IMR-90 (cell line): ENCODE results near the gene PUM2. TPM values are rescaled to one million over a fixed set of nuclear protein-coding genes. Genes with fewer than 3 reads are reported as not detected.
"Not testable (repeated sequence)": the region's sequence is repeated elsewhere in the genome, so short reads cannot be mapped to it uniquely, and the experiment has no call there.

Source experiments
- ATAC-seq: fragments of 200-7000 bp; cut with Tn5 transposase; 2 replicates; pipeline ENCODE4 v1.9.1; 2020; ENCODE audit warnings: low read depth, mild to moderate bottlenecking, moderate library complexity
- BruUV-seq: library from RNA; stranded (reverse); fragments of 400-500 nt; replicated peaks from 2 replicates; lab custom pipeline; 2021; lab: Mats Ljungman, UMichigan
- CTCF ChIA-PET: fragments of 300-600 bp; formaldehyde crosslinking; extraction: SDS; loops from one replicate; lab custom pipeline; 2021; ENCODE audit warnings: antibody characterized with exemption; lab: Yijun Ruan, JAX
- POLR2A ChIA-PET: fragments of 300-600 bp; sonication (Branson Sonifier 250); formaldehyde crosslinking; loops from one replicate; lab custom pipeline; 2022; ENCODE audit warnings: antibody characterized with exemption; ENCODE audit not compliant: unreplicated experiment; lab: Charles Lee
- DNase-seq: peaks from one replicate; pipeline ENCODE4 v3.0.0; 2013
- H2AFZ ChIP-seq: replicated peaks from 2 replicates; pipeline ENCODE3; 2013; ENCODE audit warnings: low read length, mild to moderate bottlenecking; ENCODE audit not compliant: poor library complexity
- H2AK5ac ChIP-seq: 2 replicates; pipeline ENCODE4 v1.6.1; 2013; ENCODE audit warnings: low read depth, low read length, inconsistent platforms
- H2AK9ac ChIP-seq: replicated peaks from 2 replicates; pipeline ENCODE3; 2013; ENCODE audit warnings: mild to moderate bottlenecking, low read depth, low read length, moderate library complexity; ENCODE audit not compliant: poor library complexity
- H2BK120ac ChIP-seq: 2 replicates; pipeline ENCODE4 v1.6.1; 2013; ENCODE audit warnings: low read depth, low read length, inconsistent platforms
- H2BK15ac ChIP-seq: 3 replicates; pipeline ENCODE4 v1.6.1; 2013; ENCODE audit warnings: low read depth, low read length, inconsistent platforms
- H2BK20ac ChIP-seq: 2 replicates; pipeline ENCODE4 v1.6.1; 2013; ENCODE audit warnings: low read depth, mild to moderate bottlenecking, inconsistent platforms, low read length, moderate library complexity
- H2BK5ac ChIP-seq: 2 replicates; pipeline ENCODE4 v1.6.1; 2013; ENCODE audit warnings: mild to moderate bottlenecking, low read depth, low read length, inconsistent platforms; ENCODE audit not compliant: poor library complexity, severe bottlenecking
- H3K14ac ChIP-seq: replicated peaks from 2 replicates; pipeline ENCODE4 v1.6.1; 2013; ENCODE audit warnings: low read depth, low read length, inconsistent platforms
- H3K18ac ChIP-seq: 2 replicates; pipeline ENCODE4 v1.6.1; 2013; ENCODE audit warnings: low read depth, low read length, control low read depth
- H3K23ac ChIP-seq: 2 replicates; pipeline ENCODE4 v1.6.1; 2013; ENCODE audit warnings: low read depth, low read length, inconsistent platforms
- H3K27ac ChIP-seq: 2 replicates; pipeline ENCODE4 v1.5.1; 2013; ENCODE audit warnings: mild to moderate bottlenecking, control low read depth, low read length; ENCODE audit not compliant: insufficient read depth
- H3K27me3 ChIP-seq: 2 replicates; pipeline ENCODE4 v1.6.1; 2013; ENCODE audit warnings: low read length; ENCODE audit not compliant: control insufficient read depth, insufficient read depth
- H3K36me3 ChIP-seq: 2 replicates; pipeline ENCODE4 v1.6.1; 2013; ENCODE audit warnings: low read length, mixed read lengths; ENCODE audit not compliant: control insufficient read depth, insufficient read depth
- H3K4ac ChIP-seq: 2 replicates; pipeline ENCODE4 v1.6.1; 2013; ENCODE audit warnings: low read depth, low read length, inconsistent platforms
- H3K4me1 ChIP-seq: 2 replicates; pipeline ENCODE4 v1.6.1; 2013; ENCODE audit warnings: low read length, mixed read lengths; ENCODE audit not compliant: control insufficient read depth, insufficient read depth
- H3K4me2 ChIP-seq: 2 replicates; pipeline ENCODE4 v1.6.1; 2013; ENCODE audit warnings: low read depth, mild to moderate bottlenecking, control low read depth, low read length, moderate library complexity
- H3K4me3 ChIP-seq: 2 replicates; pipeline ENCODE4 v1.5.1; 2013; ENCODE audit warnings: low read depth, mild to moderate bottlenecking, control low read depth, low read length, moderate library complexity; ENCODE audit not compliant: insufficient read depth
- H3K56ac ChIP-seq: 2 replicates; pipeline ENCODE4 v1.6.1; 2013; ENCODE audit warnings: low read length, inconsistent platforms; ENCODE audit not compliant: insufficient read depth; ENCODE audit errors: extremely low read depth
- H3K79me1 ChIP-seq, 2 experiments: 2 replicates each; pipeline ENCODE4 v1.6.1; 2013; ENCODE audit warnings: low read length in 2 of 2, inconsistent platforms in 1 of 2, low read depth in 1 of 2
- H3K9ac ChIP-seq: 2 replicates; pipeline ENCODE4 v1.6.1; 2013; ENCODE audit warnings: low read depth, low read length, control low read depth
- H3K9me1 ChIP-seq: 2 replicates; pipeline ENCODE4 v1.6.1; 2013; ENCODE audit warnings: low read length, inconsistent platforms; ENCODE audit not compliant: insufficient read depth
- H3K9me3 ChIP-seq: 2 replicates; pipeline ENCODE4 v1.6.1; 2013; ENCODE audit warnings: low read length; ENCODE audit not compliant: control insufficient read depth, insufficient read depth
- H4K20me1 ChIP-seq: 2 replicates; pipeline ENCODE4 v1.6.1; 2013; ENCODE audit warnings: low read length, inconsistent platforms; ENCODE audit not compliant: insufficient read depth
- H4K5ac ChIP-seq: 2 replicates; pipeline ENCODE4 v1.6.1; 2013; ENCODE audit warnings: mild to moderate bottlenecking, low read depth, low read length, control low read depth
- H4K8ac ChIP-seq, 2 experiments: 2 replicates each; pipeline ENCODE4 v1.6.1; 2013; ENCODE audit warnings: low read depth in 2 of 2, low read length in 2 of 2, control low read depth in 1 of 2, inconsistent platforms in 1 of 2
- H4K91ac ChIP-seq: 2 replicates; pipeline ENCODE4 v1.6.1; 2013; ENCODE audit warnings: low read depth, low read length, inconsistent platforms; ENCODE audit not compliant: insufficient read depth
- CEBPB ChIP-seq: IDR thresholded peaks from 2 replicates; pipeline ENCODE4 v1.6.1; 2012; ENCODE audit warnings: low read depth, low read length, improper control_type of control experiment
- CHD1 ChIP-seq: IDR thresholded peaks from 2 replicates; pipeline ENCODE4 v1.6.1; 2012; ENCODE audit warnings: low read depth, low read length, improper control_type of control experiment
- MAFK ChIP-seq: IDR thresholded peaks from 2 replicates; pipeline ENCODE4 v1.6.1; 2012; ENCODE audit warnings: low read depth, low read length, improper control_type of control experiment
- RFX5 ChIP-seq: IDR thresholded peaks from 2 replicates; pipeline ENCODE4 v1.8.0; 2012; ENCODE audit warnings: low read depth, mild to moderate bottlenecking, low read length, moderate library complexity
- SMC3 ChIP-seq: fragments of 150-350 bp; IDR thresholded peaks from 2 replicates; pipeline ENCODE4 v1.6.1; 2016; ENCODE audit warnings: low read depth, mild to moderate bottlenecking, antibody characterized with exemption, low read length, moderate library complexity
- WGBS, 2 experiments: methylation state at CpG; one replicate each; pipeline versions ENCODE4 v1.1.5 to v1.1.7; 2013; ENCODE audit warnings: missing lambda C conversion rate in 2 of 2; ENCODE audit not compliant: insufficient read length in 1 of 2; ENCODE audit errors: extremely low coverage in 2 of 2; 5-methylcytosine and 5-hydroxymethylcytosine counted together
- dilution Hi-C: fragments of 300-500 bp; cut with HindIII; formaldehyde crosslinking; loops from one replicate; pipeline ENCODE4 v1.14.3; 2018; ENCODE audit warnings: low sequenced_read_pairs; ENCODE audit not compliant: unreplicated experiment
- in situ Hi-C: fragments of 300-500 bp; cut with MboI; formaldehyde crosslinking; loops from 3 replicates; pipeline ENCODE4 v1.14.3; 2019; ENCODE audit warnings: low sequenced_read_pairs, inconsistent platforms, mixed read lengths
- intact Hi-C: fragments of 100-400 bp; cut with micrococcal nuclease; formaldehyde crosslinking; loops from 2 replicates; pipeline ENCODE4 v1.10.0; 2022
- polyA plus RNA-seq, 3 experiments: library from polyadenylated mRNA; depleted of rRNA; stranded (reverse); fragments of >200 nt; gene quantifications; 2 replicates each; pipeline ENCODE4 v1.2.3, GENCODE V29; 2012; ENCODE audit warnings: low replicate concordance in 1 of 3
- total RNA-seq: library from RNA; depleted of rRNA; stranded (reverse); fragments of >200 nt; gene quantifications from 2 replicates; pipeline ENCODE4 v1.2.3, GENCODE V29; 2012
- TF ChIP-seq, protein P1 (sequence below): fragments of 150-350 bp; IDR thresholded peaks from 2 replicates; pipeline ENCODE4 v1.6.1; 2017; ENCODE audit warnings: mild to moderate bottlenecking, antibody characterized with exemption, low read length, low read depth

Gene PUM2
- total and polyA plus RNA-seq, 2 of the 4 experiments (the other 2 are of a cell fraction), result 18.8 to 38.4 TPM

GRCh38 chr2:20273042-20273441, 77.6 kb downstream of the PUM2 start:
- Histone ChIP-seq H4K8ac (no peak overlapping the region), H2AK5ac (no peak overlapping the region), H3K9me1 (no peaks in the 10 kb centered on the region; the same call in 1 of the 2 replicates), H4K91ac (no peak overlapping the region), H3K9ac (no peak overlapping the region), H3K56ac (no peak overlapping the region), H2BK20ac (no peak overlapping the region), H3K4me2 (no peak overlapping the region), H2BK120ac (no peak overlapping the region), H3K23ac (no peak overlapping the region), H3K14ac (no peak overlapping the region), H3K4ac (no peak overlapping the region), H3K18ac (no peak overlapping the region), H2AFZ (no peak overlapping the region), H3K4me1 (no peaks in the 10 kb centered on the region), H3K4me3 (no peak overlapping the region), H2BK15ac (no peak overlapping the region), H2AK9ac (no peak overlapping the region), H3K36me3 (peaks cover 4% of the 10 kb centered on the region), H3K27me3 (no peaks in the 10 kb centered on the region), H3K79me1 (peaks cover 17 to 20% of the 10 kb centered on the region in 2 experiments; a peak in 3 of 4 replicates), H4K20me1 (no peaks in the 10 kb centered on the region), H3K27ac (no peak overlapping the region), H4K5ac (no peak overlapping the region), H3K9me3 (no peaks in the 10 kb centered on the region), H2BK5ac (no peak overlapping the region)
- no peak for TF ChIP-seq CHD1
- no peak for TF ChIP-seq RFX5
- TF ChIP-seq CEBPB, result no peak
- TF ChIP-seq SMC3, result no peak
- TF ChIP-seq MAFK, result peak; percentile 95
- TF ChIP-seq, protein P1, sequence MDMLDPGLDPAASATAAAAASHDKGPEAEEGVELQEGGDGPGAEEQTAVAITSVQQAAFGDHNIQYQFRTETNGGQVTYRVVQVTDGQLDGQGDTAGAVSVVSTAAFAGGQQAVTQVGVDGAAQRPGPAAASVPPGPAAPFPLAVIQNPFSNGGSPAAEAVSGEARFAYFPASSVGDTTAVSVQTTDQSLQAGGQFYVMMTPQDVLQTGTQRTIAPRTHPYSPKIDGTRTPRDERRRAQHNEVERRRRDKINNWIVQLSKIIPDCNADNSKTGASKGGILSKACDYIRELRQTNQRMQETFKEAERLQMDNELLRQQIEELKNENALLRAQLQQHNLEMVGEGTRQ, result no peak
- intact Hi-C loops, result no loop called here
- DNase-seq, result no peak
- 94% methylated on average over 3 of the region's 4 CpGs; no CpG with 5 or more reads in 1 of the 2 experiments for WGBS, 2 experiments
- ChIA-PET CTCF (interaction anchor here (0.5 kb wide), 1 partner anchor 40 kb away, joined by 4 read pairs; no protein-coding TSS in a partner anchor), POLR2A (no interaction called here)
- no TSS peak for BruUV-seq
- in situ Hi-C loops, result no loop called here
- dilution Hi-C loops, result no loop called here
- ATAC-seq, result no peak

- H2BK5ac ChIP-seq, H3K4ac ChIP-seq, H4K91ac ChIP-seq, BruUV-seq, H4K20me1 ChIP-seq, H3K9ac ChIP-seq, DNase-seq, H2BK20ac ChIP-seq, H3K27me3 ChIP-seq, H2BK15ac ChIP-seq, H3K4me3 ChIP-seq, H4K8ac ChIP-seq, H3K27ac ChIP-seq, CTCF ChIA-PET, H3K4me1 ChIP-seq, dilution Hi-C loops, H3K18ac ChIP-seq, H3K9me3 ChIP-seq, intact Hi-C loops, H3K56ac ChIP-seq, H2BK120ac ChIP-seq, H3K14ac ChIP-seq, H2AK9ac ChIP-seq, ATAC-seq, H2AK5ac ChIP-seq, in situ Hi-C loops, H3K9me1 ChIP-seq, H2AFZ ChIP-seq, H3K4me2 ChIP-seq, H3K23ac ChIP-seq, H3K36me3 ChIP-seq, H4K5ac ChIP-seq, POLR2A ChIA-PET: not testable (repeated sequence)
- no CpG with 5 or more reads among the region's 6 CpGs for WGBS, 2 experiments
- H3K79me1 ChIP-seq, result peaks cover 24 to 29% of the 10 kb centered on the region in 2 experiments
Measured at GRCh38 chr2:20268317-20268716, 82.3 kb downstream of the PUM2 start.
